Right cardiac atrium (tissue), 5 donors: ENCODE results near the gene TBC1D5. TPM values are rescaled to one million over a fixed set of nuclear protein-coding genes. Genes with fewer than 3 reads are reported as not detected.

ENCODE experiments used
- ATAC-seq, 2 donors: fragments of 200-7000 bp; cut with Tn5 transposase; one replicate each; pipeline versions ENCODE4 v1.8.0 to v1.9.1; 2020; ENCODE audit warnings: moderate library complexity in 2 of 2, mild to moderate bottlenecking in 1 of 2
- DNase-seq, 3 donors: peaks; one replicate each; pipeline ENCODE4 v3.0.0-alpha.2; 2020
- H3K27ac ChIP-seq: one replicate; pipeline ENCODE4 v1.5.1; 2013; ENCODE audit warnings: mild to moderate bottlenecking, low read length, control low read depth, moderate library complexity
- H3K27me3 ChIP-seq: one replicate; pipeline ENCODE4 v1.6.1; 2013; ENCODE audit not compliant: control insufficient read depth, insufficient read depth
- H3K4me1 ChIP-seq: one replicate; pipeline ENCODE4 v1.6.1; 2013; ENCODE audit warnings: low read length; ENCODE audit not compliant: control insufficient read depth, insufficient read depth
- H3K4me3 ChIP-seq: one replicate; pipeline ENCODE4 v1.5.1; 2013; ENCODE audit warnings: low read length, control low read depth
- H3K9me3 ChIP-seq: one replicate; pipeline ENCODE4 v1.6.1; 2013; ENCODE audit warnings: low read length; ENCODE audit not compliant: control insufficient read depth
- WGBS: extraction: QIAGEN DNeasy Blood & Tissue Kit; methylation state at CpG from one replicate; pipeline ENCODE4 v1.1.7; 2013; 5-methylcytosine and 5-hydroxymethylcytosine counted together
- intact Hi-C, 4 donors: fragments of 100-400 bp; cut with DNase I; formaldehyde crosslinking; loops; one replicate each; pipeline versions ENCODE4 v1.11.0 to v1.14.0; 2022 to 2023
- polyA plus RNA-seq: library from polyadenylated mRNA; stranded (reverse); fragments of 200-250 nt; gene quantifications from one replicate; pipeline ENCODE4 v1.2.3, GENCODE V29; 2013
- total RNA-seq, 4 donors: library from RNA; stranded (reverse); fragmentation: NEBNext Ultra II Directional; extraction: Animal tissue kit (Norgen Biotek cat#: 25700); gene quantifications; one replicate each; pipeline ENCODE4 v1.2.1, GENCODE V29; 2021
- donor health status: healthy with polysubstance abuse.
- donor health status: DM: no; HTN: yes; CAD: no.
- donor health status: DM: no; HTN: no; CAD: no.
- donor health status: DM: no; HTN: yes; CAD: no; lungs with severe emphysema.
- donor health status: DM: yes; HTN: yes; CAD: no.

TBC1D5 gene
- total and polyA plus RNA-seq, 5 donors, result 9.0 to 44.3 (median 39.6) TPM

DNA sequence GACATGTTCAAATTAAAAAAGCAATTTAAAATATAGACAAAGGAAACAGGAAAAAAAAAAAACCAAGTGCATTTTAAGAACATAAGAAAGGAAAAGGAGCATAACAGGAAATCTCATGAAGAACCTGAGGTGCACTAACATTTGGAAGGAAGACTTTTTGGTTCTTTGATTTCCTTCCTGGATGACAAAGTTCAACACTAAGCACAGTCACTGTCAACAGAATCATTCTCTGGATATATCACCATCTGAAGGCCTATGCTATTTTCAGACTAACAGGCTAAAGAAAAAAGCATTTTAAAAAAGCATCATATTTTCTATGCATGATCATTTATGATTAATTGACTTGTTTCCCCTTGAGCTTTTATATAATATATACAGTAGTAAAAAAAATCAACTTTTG is 508.0 kb downstream of the TBC1D5 start:
- Histone ChIP-seq H3K27ac (no peak overlapping the region), H3K9me3 (no peaks in the 10 kb centered on the region), H3K4me1 (no peaks in the 10 kb centered on the region), H3K4me3 (no peak overlapping the region), H3K27me3 (no peaks in the 10 kb centered on the region)
- intact Hi-C loops, result loop anchor here in 3 of 4 donors (5.0 kb wide), 1 partner anchor 632 kb away; no protein-coding TSS in a partner anchor
- ATAC-seq (no peak), DNase-seq (no peak)

DNA sequence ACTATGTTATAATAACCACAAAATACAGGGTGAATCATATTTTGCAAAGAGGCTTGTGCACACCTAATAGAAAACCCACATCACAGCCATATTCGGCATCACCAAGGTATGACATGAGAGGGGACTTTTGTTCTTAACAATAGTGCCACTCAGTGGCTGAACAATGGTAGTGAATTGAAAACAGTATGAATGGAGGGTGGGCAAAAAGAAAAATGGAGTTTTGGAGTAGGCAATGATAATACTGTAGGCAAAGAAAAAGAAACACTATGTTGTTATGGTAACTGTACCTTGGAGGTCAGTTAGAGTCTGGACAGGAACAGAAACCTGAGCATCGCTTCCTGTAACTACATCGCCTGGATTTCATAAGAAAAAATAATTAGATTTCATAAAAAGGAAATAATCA is 509.0 kb downstream of the TBC1D5 start:
- DNase-seq (no peak), ATAC-seq (peak; percentile 80 to 85)
- Histone ChIP-seq H3K27me3 (no peaks in the 10 kb centered on the region), H3K4me3 (no peak overlapping the region), H3K4me1 (no peaks in the 10 kb centered on the region), H3K9me3 (no peaks in the 10 kb centered on the region), H3K27ac (no peak overlapping the region)
- intact Hi-C loops, result loop anchor here in 3 of 4 donors (5.0 kb wide), 1 partner anchor 631 kb away; no protein-coding TSS in a partner anchor
- 50% methylated on average over 3 of the region's 3 CpGs for WGBS

DNA sequence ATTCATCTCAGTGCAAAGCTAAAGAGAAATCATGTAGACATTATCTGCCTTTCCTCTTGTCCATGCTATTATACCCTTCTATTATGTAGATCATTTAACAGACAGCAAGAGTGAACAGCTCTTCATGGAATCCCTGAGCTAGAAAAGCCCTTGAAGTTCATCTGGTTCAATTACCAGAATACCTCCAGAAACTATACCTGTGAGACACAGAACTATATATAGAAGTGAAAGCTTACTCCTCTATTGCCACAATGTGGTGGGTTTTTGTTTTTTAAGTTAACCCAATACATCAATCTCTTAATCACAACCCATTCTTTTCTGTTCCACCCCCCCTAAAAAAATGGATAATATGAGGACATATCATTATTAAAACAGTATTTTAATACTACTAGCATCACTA is 510.0 kb downstream of the TBC1D5 start:
- H3K27ac ChIP-seq, result no peak overlapping the region
- H3K27me3 ChIP-seq, result no peaks in the 10 kb centered on the region
- ATAC-seq, result no peak
- no peaks in the 10 kb centered on the region for H3K4me1 ChIP-seq
- H3K4me3 ChIP-seq, result no peak overlapping the region
- DNase-seq, result no peak
- no peaks in the 10 kb centered on the region for H3K9me3 ChIP-seq
- intact Hi-C loops, result loop anchor here in 3 of 4 donors (5.0 kb wide), 1 partner anchor 630 kb away; no protein-coding TSS in a partner anchor

DNA sequence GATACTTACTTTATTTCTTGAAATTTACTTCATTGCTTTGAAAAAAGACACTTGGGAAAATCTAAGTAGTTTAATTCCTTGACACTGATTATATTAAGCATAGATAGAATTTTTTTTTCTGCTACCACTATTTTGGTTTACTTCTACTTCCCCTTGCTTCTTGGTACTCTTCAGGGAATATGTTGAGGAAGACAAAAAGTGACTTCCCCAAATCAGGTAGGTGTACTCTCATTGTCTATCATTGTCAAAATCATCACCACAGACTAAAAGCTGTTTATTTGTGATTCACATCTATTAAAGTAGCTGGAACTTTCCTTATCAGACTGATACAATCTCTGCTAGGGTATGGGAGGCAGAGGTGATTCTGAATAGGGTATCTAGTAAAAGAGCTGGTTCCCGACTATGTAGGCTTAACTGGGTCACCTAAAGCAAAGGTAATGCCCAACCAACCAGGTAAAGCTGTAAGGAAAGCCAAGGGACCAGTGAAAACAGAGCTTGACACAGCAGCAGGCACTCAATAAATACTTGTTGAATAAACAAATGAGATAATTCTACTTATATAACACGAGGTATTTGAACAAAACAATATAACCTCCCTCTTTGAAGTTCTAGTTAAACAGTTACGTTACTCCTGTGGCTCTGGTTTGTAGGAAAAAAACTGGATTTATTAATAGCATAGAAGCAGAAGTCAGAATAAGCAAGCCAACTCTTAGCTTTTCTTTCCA is 510.7 kb downstream of the TBC1D5 start:
- DNase-seq, result no peak
- Histone ChIP-seq H3K9me3 (no peaks in the 10 kb centered on the region), H3K4me1 (no peaks in the 10 kb centered on the region), H3K4me3 (no peak overlapping the region), H3K27ac (no peak overlapping the region), H3K27me3 (no peaks in the 10 kb centered on the region)
- intact Hi-C loops, result loop anchor here in 3 of 4 donors (5.0 kb wide), 1 partner anchor 629 kb away; no protein-coding TSS in a partner anchor
- 87% methylated on average over 3 of the region's 3 CpGs for WGBS
- no peak for ATAC-seq

DNA sequence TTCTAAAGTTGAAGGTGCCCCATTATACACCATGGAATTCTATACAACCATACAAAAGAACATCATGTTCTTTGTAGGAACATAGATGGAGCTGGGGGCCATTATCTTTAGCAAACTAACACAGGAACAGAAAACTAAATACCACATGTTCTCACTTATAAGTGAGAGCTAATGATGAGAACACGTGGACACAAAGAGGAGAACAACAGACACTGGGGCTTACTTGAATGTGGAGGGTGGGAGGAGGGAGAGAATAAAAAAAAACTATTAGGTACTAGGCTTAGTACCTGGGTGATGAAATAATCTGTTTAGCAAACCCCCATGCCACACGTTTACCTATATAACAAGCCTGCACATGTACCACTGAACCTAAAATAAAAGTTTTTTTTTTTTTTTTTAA is 515.0 kb downstream of the TBC1D5 start:
- no peak overlapping the region for H3K4me3 ChIP-seq
- 76% methylated on average over 2 of the region's 2 CpGs for WGBS
- DNase-seq (no peak), ATAC-seq (no peak)
- H3K9me3 ChIP-seq, result no peaks in the 10 kb centered on the region
- no peak overlapping the region for H3K27ac ChIP-seq
- intact Hi-C loops, result no loop called here
- no peaks in the 10 kb centered on the region for H3K4me1 ChIP-seq
- H3K27me3 ChIP-seq, result no peaks in the 10 kb centered on the region

DNA sequence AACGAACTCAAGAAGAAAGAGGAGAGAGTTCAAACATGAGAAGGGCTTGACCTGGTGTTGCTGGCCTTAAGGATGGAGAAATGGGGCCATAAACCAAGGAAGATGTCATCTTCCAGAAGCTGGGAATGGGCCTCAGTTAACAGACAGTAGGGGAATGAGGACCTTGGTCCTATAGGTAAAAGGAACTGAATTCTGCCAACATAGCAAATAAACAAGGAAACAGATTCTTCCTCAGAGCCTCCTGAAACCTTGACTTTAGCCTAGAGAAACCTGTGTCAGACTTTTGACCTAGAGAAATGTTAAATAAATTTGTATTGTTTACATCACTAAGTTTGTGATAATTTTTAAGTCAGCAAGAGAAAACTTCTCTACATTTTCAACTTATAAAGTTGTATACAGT is 520.9 kb downstream of the TBC1D5 start:
- 91% methylated on average over 1 of the region's 1 CpG for WGBS
- intact Hi-C loops, result no loop called here
- no peaks in the 10 kb centered on the region for H3K9me3 ChIP-seq
- no peaks in the 10 kb centered on the region for H3K27me3 ChIP-seq
- no peak overlapping the region for H3K4me3 ChIP-seq
- no peak for DNase-seq
- ATAC-seq, result no peak
- no peak overlapping the region for H3K27ac ChIP-seq
- no peaks in the 10 kb centered on the region for H3K4me1 ChIP-seq

DNA sequence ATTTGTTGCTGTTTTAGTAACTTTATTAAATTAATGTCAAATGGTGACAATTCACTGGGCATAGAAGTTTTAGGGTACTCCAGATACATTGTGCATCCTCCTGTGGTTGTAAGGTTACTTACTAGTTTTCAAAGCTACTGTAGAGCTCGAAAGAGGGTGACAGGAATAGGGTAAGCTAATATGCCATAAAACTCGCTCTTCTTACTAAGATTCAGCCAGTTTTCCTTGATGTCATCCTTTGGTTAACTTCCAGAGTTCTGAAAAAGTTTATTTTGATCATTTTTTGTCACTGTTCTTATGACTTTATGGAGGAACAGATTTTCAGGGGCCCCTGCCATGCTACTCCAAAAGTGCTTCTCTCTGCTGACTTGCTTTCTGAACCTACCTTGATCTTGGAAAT is 522.8 kb downstream of the TBC1D5 start:
- H3K27ac ChIP-seq, result no peak overlapping the region
- H3K9me3 ChIP-seq, result no peaks in the 10 kb centered on the region
- H3K27me3 ChIP-seq, result no peaks in the 10 kb centered on the region
- ATAC-seq (no peak), DNase-seq (no peak)
- H3K4me3 ChIP-seq, result no peak overlapping the region
- intact Hi-C loops, result no loop called here
- H3K4me1 ChIP-seq, result no peaks in the 10 kb centered on the region
- WGBS, result 100% methylated on average over 2 of the region's 2 CpGs

DNA sequence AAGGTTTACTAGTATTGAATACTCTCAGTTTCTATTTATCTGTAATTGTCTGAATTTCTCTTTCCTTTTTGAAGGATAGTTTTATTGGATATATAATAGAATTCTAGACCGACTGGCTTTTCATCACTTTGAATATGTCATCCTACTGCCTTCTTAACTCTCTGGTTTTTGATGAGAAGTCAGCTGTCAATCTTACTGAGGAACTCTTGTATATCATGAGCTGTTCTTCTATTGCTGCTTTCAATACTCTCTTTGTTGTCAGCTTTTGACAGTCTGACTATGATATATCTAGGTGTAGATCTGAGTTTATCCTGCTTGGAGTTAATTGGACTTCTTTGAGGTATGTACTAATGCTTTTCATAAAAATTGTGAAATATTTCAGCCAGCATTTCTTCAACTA is 523.8 kb downstream of the TBC1D5 start:
- H3K4me3 ChIP-seq, result no peak overlapping the region
- H3K4me1 ChIP-seq, result no peaks in the 10 kb centered on the region
- no peak for DNase-seq
- H3K9me3 ChIP-seq, result no peaks in the 10 kb centered on the region
- H3K27me3 ChIP-seq, result no peaks in the 10 kb centered on the region
- intact Hi-C loops, result no loop called here
- no peak for ATAC-seq
- 99% methylated on average over 1 of the region's 1 CpG for WGBS
- H3K27ac ChIP-seq, result no peak overlapping the region

DNA sequence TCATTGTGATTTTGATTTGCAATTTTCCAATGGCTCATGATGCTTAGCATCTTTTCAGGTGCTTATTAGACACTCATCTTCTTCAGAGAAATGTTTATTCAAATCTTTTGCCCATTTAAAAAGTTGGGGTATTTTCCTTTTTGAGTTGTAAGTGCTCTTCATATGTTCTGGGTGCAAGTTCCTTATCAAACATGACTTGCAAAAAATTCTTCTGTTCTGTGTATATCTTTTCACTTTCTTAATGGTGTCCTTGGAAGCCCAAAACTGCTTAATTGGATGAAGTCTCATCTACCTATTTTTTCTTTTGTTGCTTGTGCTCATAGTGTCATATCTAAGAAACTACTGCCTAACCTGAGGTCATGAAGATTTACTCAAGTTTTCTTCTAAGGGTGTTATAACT is 524.8 kb downstream of the TBC1D5 start:
- ATAC-seq (no peak), DNase-seq (no peak)
- Histone ChIP-seq H3K9me3 (no peaks in the 10 kb centered on the region), H3K27ac (no peak overlapping the region), H3K4me3 (no peak overlapping the region), H3K4me1 (no peaks in the 10 kb centered on the region), H3K27me3 (no peaks in the 10 kb centered on the region)
- intact Hi-C loops, result no loop called here

DNA sequence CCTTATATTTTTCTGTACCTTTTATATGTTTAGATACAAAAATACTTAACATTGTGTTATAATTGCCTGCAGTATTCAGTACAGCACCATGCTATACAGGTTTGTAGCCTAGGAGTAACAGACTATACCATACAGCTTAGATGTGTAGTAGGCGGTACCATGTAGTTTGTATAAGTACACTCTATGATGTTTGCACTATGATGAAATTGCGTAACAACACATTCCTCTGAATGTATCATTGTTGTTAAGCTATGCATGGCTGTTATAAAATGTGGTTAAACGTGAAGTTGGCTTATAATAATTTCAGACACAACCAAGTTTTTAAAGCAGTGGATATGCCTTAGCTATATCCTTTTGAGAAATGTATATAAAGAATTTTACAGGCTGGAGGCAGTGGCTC is 529.3 kb downstream of the TBC1D5 start:
- Histone ChIP-seq H3K4me1 (no peaks in the 10 kb centered on the region), H3K27me3 (no peaks in the 10 kb centered on the region), H3K9me3 (no peaks in the 10 kb centered on the region), H3K27ac (no peak overlapping the region), H3K4me3 (no peak overlapping the region)
- no peak for DNase-seq
- intact Hi-C loops, result no loop called here
- WGBS, result 97% methylated on average over 3 of the region's 3 CpGs
- ATAC-seq, result no peak

DNA sequence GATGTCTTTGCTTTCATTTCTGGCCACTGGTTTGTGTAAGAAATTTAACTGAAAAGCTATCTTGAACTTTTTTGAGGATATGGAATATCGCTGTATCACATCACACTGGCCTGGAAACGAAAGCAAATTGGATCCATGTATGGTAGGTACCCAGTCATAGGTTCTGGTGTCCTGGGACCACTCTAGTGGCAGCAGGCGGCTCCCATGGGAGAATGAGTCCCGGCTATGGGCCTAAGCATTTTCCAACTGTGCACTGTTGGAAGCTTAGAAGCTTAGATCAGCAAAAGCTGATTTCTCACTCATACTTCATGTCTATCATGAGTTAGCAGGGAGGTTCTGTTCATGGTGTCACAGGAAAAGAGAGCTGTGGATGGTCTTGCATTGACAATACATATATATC is 534.5 kb downstream of the TBC1D5 start:
- intact Hi-C loops, result no loop called here
- H3K27me3 ChIP-seq, result no peaks in the 10 kb centered on the region
- ATAC-seq, result peak in 1 of 2 donors; percentile 29
- H3K9me3 ChIP-seq, result no peaks in the 10 kb centered on the region
- H3K4me3 ChIP-seq, result no peak overlapping the region
- H3K4me1 ChIP-seq, result no peaks in the 10 kb centered on the region
- no peak for DNase-seq
- H3K27ac ChIP-seq, result no peak overlapping the region
- WGBS, result 84% methylated on average over 4 of the region's 4 CpGs

DNA sequence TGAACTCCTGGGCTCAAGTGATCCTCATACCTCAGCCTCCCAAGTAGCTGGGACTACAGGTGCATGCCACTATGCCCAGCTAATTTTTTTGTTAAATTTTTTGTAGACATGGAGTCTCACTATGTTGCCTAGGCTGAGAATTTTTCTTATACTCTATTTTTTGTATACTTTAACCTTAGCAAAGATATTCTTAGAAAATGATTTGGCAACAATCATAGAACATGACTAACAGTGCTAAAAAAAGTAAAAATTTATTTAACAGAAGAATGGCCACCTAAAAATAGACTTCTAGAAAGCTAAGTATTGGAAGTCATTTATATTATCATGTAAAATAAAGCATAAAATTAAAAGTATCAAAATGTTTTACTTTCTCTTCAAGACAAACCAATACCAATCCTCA is 535.4 kb downstream of the TBC1D5 start:
- Histone ChIP-seq H3K27ac (no peak overlapping the region), H3K4me3 (no peak overlapping the region), H3K9me3 (no peaks in the 10 kb centered on the region), H3K27me3 (no peaks in the 10 kb centered on the region), H3K4me1 (no peaks in the 10 kb centered on the region)
- ATAC-seq, result no peak
- intact Hi-C loops, result no loop called here
- DNase-seq, result no peak
